Fibroblast of skin of scalp (primary cell): ENCODE data around the gene E2F7.

Experiments used
- DNase-seq: peaks from one replicate; pipeline ENCODE4 v3.0.0-alpha.2; 2013

Gene E2F7

DNA sequence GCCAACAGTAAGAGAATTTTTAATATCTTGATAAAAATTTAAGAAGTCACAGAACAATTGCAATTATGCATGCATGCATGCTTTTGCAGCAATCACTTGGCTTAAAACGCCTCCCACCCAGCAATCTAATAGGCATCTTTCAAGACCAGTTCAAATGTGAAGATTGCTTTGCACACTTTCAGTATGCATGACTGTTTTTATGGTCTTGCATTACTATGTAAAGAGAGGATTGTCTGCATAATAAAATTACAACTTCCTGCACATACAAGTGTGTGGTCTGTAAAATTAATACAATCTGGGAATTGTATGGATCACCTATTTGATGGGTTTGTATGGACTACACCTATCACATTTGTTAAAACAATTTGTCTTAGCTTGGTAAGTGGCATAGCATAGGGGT, 48.8 kb downstream of the E2F7 start:
- no peak for DNase-seq

DNA sequence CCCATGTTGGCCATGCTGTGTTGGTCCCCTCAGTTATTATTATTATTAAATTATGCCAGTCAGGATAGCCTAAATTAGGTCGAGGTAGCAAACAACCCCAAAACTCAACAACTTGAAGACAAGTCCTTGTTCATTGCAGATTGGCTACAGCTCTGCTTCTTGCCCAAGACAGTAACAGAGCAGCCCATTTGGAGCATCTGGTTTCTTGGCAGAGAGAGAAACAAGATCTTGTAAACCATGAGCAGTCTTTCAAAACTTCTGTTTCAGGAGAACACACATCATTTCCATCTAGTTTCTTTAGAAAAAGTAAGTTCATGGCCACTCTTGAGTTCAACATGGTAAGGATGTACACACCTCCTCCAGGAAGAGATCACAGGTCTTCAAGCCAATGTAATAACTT, 52.3 kb downstream of the E2F7 start:
- no peak for DNase-seq

DNA sequence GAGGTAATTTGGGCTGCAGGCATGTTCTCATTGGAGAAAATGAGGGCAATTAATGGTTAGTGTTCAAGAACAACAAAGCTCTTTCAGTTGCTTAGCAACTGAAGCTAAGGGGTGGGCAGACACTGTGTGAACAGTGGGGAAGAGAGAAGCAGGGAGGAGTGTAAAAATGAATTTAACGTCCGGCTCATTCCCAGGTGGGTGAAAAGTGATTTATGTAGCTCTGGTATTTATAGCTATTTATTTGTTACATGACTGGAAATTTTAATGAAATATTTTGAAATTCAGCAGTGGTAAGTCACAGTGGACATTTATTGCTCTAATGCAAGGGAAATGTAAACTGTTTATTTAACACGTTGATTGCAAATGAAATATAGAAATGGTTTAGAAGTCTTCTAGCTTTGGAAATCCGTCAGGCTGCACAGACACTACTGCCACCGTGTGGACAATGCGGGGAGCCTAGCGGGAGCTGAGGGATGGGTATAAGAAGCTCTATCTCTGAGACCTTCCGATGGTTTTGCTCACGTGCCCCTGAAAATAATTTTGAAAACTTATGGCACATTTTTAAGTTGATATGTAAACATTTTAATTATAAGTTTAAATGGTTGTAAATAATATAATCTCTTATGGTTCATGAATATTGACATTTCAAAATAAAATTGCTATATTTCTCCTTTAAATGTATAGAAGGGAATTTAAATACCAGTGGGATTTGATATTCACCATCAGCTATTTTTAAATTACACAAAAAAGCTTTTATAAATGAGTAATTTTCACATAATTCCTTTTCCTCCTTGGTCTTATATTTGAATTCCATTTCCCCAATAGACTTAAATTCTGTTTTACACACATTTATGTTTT, 54.4 kb downstream of the E2F7 start:
- peak; percentile 75 for DNase-seq

DNA sequence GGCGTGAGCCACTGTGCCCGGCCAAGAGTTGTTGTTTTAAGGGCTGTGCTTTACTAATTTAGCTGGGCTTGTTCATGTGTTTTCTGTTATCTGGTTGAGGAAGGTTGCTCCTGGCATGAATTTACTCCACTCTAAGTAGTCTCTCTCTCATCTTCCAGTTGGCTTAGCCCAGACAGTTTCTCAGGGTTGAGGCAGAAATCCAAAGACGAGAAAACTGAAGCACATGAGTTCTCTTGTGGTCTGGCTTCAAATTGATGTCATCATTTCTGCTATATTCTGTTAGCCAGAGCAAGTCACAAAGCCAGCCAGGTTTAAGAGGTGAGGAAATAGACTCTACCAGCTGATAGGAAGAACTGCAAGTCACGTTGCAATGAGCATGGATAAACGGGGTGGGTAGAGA, 57.9 kb downstream of the E2F7 start:
- no peak for DNase-seq

DNA sequence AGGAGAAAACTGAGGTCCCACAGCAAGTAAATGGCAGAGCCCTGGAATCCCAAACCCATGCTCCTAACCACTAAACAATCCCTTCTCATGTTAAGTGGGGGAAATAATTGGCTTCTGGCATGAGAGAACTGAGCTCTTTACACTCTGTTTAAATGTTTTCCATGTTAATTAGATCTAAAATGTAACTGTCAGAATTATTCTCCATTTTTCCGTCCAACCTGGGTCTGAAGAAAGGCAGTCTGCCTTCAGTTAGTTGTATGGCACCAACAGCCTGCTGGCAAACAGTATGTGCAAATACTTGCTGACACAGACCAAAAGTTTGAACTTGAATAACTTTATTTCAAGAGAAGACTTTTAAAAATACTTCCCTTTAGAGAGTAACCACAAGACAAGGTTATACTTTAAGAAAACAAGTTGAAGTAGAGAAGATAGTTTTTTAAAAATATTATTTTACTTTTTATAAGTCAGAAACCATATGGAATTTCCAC, 59.7 kb downstream of the E2F7 start:
- no peak for DNase-seq

DNA sequence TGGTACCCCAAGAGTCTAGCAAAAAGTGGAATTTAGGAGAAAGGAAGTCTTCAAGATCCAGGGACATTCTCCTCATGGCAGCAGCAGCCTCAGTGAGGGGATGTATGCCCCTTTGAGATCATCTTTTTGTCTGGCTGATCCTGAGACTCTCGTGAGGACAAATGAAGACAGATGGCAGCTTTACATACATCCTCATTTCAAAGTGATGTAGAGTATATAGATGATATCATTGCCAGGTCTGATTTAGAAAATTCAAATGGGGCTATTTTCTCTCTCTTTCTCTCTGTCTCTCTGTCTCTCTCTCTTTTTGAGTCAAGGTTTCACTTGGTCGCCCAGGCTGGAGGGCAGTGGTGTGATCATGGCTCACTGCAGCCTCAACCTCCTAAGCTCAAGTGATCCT, 61.5 kb downstream of the E2F7 start:
- no peak for DNase-seq

DNA sequence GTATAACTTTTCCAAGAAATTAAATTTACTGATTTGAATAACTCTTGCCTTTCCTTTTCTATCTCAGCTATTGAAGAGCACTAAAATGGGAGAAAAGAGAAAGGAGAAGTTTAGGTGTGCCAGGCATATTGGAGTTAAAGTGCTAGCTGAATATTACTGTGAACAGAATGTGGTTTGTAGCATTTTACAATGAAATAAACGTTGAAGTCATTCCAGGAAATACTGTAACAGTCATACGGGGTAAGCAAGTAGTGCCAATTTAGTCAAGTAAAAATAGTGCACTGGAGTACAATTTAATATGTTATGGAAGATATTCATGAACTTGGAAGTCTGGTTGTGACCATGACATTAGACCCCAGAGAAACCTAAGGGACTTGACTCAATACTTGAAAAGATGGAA, 62.1 kb downstream of the E2F7 start:
- no peak for DNase-seq

DNA sequence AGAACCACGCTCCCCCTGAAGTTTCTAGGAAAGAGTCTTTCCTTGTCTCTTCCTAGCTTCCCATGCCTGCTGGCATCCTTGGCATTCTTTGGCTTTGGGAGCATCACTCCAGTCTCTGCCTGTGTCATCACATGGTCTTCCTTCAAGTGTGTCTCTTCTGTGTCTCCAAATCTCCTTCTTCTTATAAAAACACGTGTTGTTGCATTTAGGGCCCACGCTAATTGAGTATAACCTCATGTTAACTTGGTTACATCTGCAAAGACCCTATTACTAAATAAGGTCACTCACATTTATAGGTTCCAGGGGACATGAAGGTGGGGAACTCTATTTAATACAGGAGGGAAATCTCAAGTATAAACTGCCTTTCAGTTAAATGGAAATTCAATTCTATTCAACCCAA, 63.0 kb downstream of the E2F7 start:
- no peak for DNase-seq

DNA sequence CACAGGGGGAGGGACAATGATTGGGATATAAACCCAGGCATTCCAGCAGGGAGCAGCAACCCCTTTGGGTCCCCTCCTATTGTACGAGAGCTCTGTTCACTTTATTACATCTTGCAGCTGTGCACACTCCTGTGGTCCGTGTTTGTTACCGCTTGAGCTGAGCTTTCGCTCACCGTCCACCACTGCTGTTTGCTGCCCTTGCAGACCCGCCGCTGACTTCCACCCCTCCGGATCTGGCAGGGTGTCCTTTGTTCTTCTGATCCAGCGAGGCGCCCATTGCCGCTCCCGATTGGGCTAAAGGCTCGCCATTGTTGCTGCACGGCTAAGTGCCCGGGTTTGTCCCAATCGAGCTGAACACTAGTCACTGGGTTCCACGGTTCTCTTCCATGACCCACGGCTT, 64.1 kb downstream of the E2F7 start:
- no peak for DNase-seq

DNA sequence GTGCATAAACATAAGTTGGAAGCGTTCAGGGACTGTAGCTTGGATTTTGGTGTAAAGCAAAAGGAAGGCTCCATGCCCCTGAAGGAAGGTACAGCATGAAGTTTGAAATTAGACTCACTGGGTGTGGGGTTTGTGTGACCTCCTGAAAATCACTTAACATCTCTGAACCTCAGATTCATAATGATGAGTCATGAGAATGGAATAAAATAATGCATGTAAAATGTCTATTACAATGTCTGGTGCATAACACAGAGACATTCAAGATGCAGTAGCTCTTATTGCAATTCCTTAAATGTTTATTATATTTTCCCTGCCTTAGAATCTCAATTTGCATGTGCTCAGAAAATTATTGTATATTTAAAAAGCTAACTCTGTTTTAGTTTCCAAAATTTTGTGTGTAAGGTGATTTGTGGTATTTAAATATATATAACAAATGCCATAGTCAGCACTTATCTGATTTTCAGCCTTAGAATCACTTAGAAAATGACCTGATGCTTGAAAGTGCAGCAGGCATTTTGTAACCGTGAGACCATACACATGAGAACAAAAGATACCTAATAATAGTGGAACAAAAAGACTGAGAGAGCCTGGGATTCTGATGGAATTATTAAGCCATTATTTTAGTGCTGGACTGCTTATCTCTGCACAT, 66.3 kb downstream of the E2F7 start:
- peak; percentile 12 for DNase-seq

DNA sequence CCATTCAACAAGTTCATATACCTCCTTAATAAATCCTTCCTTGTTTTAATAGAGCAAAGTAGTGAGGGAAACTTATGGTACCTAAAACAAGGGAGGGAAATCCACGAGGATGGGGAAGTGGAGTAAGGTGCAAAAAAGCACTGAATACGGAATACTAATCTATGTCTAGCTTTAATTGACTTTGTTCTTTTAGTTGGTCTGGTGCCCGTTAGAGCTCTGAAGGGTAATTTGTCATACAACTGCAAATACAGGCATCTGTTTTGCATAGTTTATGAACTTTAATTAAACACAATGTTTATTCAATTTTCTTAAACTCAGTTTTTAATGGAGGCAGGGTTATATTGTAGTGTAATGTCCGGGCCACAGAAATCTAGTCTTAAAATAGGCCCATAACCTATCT, 67.0 kb downstream of the E2F7 start:
- DNase-seq, result no peak

DNA sequence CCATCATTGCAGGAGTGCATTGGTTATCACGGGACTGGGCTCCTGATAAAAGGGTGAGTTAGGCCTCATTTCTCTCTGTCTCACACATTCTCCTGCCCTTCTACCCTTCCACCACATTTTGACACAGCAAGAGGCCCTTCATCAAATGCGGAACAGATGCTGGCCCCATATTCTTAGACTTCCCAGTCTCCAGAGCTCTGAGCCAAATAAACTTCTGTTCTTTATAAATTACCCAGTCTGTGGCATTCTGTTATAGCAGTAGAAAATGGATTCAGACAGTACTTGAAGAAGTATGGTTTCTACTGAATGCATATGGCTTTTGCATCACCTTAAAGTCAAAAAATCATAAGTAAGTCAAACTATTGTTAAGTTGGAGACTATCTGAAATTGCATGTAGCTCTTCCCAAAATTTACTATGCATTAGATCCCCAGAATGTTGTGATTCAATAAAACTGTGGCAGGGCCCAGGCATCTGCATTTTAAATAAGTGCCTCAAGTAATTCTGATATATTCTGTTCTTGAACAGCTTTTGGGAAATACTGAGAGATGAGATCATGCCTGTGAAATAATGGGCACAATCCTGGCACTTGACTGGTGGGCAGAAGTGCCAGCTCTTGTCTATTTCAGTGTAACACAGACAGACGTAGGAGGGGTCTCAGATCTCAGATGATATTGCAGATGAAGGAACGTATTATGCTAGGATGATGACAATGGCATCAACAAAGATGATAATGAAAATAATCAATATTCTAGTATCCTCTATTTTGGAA, 68.2 kb downstream of the E2F7 start:
- DNase-seq, result no peak

DNA sequence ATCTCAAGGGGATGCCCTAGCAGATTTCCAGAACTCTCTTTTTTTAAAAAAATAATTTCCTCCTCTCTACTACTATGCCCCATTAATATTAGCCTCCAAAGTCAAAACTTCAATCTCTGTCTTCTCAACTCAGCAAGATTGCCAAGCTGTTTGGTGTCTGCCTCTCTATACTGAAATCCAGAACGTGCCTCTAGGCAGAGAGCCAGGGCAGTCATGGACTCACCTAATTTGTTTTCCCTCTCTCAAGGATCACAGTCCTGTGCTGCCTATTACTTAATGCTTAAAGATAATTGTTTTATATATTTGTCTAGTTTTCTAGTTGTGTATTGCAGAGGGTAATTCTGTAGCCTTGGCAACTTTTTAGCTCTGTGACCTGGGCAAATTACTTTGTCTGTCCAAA, 74.7 kb downstream of the E2F7 start:
- no peak for DNase-seq

DNA sequence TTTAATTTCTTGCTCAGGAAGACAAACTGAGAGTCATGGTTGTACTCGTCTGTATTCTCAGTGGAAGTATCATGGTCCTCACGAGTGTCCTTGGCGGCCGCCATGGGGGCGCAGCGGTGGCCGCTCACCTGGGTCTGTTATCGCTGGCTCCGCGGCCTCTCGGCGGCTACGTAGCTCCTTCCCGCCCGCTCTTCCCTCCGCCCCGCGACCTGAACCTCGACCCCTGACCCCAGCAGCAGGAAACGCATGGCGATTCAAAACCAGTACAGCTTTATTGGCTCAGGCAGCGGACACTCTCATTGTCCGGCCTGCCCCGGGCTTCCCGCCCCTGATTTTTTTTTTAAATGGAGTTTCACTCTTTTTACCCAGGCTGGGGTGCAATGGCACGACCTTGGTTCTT, 80.8 kb downstream of the E2F7 start:
- DNase-seq, result no peak

DNA sequence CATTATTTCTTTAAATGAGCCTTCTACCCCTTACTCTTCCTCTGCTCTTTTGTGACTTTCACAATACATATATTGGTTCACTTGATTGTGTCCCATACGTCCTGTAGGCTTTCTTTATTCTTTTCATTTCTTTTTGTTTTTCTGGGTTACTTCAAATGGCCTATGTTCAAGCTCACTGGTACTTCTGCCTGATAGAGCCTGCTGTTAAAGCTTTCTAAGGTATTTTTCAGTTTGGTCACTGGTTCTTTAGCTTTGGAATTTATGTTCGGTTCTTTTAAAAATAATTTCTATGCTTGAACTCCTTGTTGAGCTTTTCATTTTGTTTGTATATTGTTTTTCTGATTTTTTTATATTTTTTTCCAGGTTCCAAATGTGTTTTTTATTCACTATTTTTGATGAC, 81.9 kb downstream of the E2F7 start:
- DNase-seq, result no peak

DNA sequence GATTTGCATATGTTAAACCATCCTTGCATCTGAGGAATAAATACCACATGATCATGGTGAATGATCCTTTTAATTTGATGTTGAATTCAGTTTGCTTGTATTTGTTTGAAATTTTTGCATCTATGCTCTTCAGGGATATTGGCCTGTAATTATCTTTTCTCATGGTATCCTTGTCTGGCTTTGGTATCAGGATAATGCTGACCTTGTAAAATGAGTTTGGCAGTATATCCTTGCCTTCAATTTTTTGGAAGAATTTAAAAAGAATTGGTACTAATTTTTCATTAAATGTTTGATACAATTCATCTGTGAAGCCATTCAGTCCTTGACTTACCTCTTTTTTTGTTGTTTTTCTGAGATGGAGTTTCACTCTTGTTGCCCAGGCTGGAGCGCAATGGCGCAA, 85.2 kb downstream of the E2F7 start:
- no peak for DNase-seq

DNA sequence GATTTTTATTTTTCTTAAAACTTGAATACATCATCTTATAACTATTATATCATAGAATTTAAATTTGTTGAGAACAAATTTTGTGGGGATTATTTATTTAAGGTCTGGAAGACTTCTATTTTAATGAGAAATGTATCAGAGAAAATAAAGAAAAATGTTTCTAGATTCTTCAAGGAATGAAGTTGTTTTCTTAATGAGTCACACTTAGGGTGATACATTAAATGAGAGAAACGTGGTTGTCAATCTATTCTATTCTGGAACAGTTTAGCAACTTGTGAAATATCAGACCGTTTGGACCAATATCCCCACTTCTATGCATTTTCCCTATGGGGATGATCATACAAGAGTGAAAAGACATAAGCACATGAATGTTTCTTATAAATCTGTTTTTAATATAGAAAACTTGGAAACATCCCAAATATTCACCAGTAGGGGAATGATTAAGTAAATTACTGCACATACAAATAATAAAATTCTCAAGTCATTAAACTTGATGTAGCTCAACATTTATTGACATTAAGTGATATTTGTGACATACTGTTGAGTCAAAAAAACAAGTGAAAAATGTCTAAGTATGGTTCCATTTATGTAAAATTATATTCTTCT, 88.5 kb downstream of the E2F7 start:
- DNase-seq, result peak; percentile 88
